HFF-Myc (cell line): ENCODE results near the gene PXN.

Experiments
- DNase-seq: peaks from one replicate; pipeline ENCODE4 v3.0.0-alpha.2; 2011; ENCODE audit warnings: low read depth; ENCODE audit errors: extremely low read depth
- H3K4me3 ChIP-seq: replicated peaks from 2 replicates; pipeline ENCODE4 v1.5.1; 2011; ENCODE audit warnings: low read depth, mild to moderate bottlenecking, control low read depth, low read length
- TF ChIP-seq, protein P1 (sequence below): IDR thresholded peaks from 2 replicates; pipeline ENCODE4 v1.5.1; 2012; ENCODE audit warnings: mild to moderate bottlenecking, low read depth, low read length, control low read depth; ENCODE audit errors: missing control alignments

PXN gene

DNA sequence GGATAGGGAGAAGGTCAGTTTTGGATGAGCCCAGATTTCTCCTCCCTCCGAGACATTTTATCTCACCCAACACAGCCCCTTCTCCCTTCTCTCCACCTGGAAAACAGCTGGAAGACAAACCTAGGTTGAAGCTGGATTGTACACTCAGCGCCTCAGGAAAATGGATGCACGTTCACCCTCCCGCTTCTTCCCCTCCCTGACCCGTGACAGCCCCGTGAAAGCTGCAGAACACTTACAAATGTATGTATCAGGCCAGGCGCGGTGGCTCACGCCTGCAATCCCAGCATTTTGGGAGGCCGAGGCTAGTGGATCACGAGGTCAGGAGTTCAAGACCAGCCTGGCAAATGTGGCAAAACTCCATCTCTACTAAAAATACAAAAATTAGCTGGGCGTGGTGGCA is 22.0 kb upstream of the PXN start:
- TF ChIP-seq, protein P1, sequence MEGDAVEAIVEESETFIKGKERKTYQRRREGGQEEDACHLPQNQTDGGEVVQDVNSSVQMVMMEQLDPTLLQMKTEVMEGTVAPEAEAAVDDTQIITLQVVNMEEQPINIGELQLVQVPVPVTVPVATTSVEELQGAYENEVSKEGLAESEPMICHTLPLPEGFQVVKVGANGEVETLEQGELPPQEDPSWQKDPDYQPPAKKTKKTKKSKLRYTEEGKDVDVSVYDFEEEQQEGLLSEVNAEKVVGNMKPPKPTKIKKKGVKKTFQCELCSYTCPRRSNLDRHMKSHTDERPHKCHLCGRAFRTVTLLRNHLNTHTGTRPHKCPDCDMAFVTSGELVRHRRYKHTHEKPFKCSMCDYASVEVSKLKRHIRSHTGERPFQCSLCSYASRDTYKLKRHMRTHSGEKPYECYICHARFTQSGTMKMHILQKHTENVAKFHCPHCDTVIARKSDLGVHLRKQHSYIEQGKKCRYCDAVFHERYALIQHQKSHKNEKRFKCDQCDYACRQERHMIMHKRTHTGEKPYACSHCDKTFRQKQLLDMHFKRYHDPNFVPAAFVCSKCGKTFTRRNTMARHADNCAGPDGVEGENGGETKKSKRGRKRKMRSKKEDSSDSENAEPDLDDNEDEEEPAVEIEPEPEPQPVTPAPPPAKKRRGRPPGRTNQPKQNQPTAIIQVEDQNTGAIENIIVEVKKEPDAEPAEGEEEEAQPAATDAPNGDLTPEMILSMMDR: no peak
- no peak for DNase-seq
- no peak overlapping the region for H3K4me3 ChIP-seq

DNA sequence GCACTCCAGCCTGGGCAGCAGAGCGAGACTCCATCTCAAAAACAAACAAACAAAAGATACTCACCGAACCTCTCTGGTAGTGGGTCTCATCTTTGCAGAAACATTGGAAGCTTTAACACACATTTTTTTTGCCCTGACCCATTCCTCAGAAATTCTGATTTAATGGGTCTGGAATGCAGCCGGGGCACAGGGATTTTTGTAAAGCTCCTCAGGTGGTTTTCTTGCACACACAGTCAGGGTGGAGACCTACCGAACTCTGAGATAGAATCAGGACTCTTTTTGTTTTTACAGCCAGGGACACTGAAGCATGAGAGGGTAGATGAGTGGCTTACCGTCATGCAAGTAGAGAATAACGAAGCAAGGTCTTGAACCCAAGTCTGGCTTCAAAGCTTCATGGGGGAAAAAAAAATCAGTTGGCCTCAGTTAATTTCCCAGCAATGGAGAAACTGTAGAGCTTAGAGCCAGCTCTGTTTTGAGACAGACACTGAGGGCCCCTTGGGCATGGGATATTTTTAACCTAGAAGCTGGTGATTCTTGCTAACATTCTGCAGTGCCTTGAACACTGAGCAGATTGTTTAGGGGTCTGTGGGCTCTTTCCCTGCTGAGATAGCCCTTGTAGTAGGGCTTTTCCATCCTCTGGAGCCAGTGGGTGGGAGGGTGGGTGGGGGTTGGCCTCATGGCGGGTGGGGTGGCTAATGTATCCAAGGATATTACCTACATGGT is 21.4 kb upstream of the PXN start:
- H3K4me3 ChIP-seq: no peak overlapping the region
- DNase-seq: no peak
- TF ChIP-seq, protein P1: no peak

DNA sequence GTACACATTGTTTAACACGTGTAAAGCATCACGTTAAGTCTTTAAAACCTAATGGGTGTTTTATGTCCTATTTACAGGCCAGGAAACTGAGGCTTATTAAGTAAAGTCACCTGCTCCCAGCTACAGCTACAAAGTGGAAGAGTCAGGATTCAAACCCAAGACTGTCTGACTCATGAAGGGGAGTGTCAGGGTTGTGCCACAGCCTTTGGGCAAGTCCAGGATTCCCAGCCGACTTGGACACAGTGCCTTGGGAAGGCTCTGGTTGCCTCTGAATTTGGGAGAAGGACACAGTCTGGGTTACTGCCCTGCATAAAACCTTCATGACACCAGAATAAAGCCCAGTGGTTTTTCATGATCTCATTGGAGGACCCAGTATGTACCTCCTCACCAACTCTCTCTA is 18.9 kb upstream of the PXN start:
- H3K4me3 ChIP-seq: no peak overlapping the region
- TF ChIP-seq, protein P1: no peak
- DNase-seq: no peak

DNA sequence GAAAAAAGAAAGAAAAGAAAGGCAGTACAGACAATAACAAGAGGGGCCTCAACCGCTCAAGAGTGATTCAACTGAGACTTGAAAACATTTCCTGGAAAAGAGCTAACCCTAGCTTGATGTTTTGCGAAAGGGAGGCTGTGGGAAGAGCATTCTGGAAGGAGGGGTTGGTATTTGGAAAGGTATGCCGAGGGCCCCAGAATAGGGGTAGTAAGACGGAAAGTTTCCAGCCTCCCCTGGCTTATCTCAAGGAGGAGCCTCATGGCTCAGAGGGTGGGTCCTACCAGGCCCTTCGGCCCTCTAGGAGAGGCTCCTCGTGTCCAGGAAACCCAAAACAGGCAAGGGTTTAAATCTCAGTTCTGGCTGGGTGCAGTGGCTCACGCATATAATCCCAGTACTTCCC is 17.8 kb upstream of the PXN start:
- TF ChIP-seq, protein P1: no peak
- H3K4me3 ChIP-seq: no peak overlapping the region
- DNase-seq: no peak

DNA sequence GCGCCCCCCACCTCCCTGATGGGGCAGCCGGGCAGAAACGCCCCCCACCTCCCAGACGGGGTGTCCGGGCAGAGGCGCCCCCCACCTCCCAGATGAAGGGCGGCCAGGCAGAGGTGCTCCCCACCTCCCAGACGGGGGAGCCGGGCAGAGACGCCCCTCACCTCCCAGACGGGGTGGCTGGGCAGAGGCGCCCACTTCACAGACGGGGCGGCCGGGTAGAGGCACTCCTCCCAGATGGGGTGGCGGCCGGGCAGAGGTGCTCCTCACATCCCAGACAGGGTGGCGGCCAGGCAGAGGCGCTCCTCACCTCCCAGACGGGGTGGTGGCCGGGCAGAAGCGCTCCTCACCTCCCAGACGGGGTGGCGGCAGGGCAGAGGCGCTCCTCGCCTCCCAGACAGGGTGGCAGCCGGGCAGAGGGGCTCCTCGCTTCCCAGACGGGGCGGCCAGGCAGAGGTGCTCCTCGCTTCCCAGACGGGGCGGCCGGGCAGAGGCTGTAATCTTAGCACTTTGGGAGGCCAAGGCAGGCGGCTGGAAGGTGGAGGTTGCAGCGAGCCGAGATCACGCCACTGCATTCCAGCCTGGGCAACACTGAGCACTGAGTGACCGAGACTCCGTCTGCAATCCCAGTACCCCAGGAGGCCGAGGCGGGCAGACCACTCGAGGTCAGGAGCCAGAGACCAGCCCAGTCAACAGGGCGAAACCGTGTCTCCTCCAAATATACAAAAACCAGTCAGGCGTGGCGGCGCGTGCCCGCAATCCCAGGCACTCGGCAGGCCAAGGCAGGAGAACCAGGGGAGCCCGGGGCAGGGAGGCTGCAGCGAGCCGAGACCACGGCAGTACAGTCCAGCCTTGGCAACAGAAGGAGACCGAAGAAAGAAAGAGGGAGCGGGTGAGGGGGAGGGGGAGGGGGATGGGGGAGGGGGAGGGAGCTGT is 12.9 kb upstream of the PXN start:
- TF ChIP-seq, protein P1: no peak
- DNase-seq: no peak
- no peak overlapping the region for H3K4me3 ChIP-seq

DNA sequence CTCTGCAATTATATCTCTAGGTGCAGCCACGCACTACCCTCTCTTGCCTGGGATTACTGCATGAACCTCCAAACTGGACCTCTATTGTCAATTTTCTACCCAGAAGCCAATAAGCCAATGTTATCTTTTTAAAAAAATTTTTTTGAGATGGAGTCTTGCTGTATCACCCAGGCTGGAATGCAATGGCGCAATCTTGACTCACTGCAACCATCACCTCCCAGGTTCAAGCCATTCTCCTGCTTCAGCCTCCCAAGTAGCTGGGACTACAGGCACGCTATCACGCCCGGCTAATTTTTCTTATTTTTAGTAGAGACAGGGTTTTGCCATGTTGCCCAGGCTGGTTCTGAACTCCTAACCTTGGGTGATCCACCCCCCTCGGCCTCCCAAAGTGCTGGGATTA is 11.2 kb upstream of the PXN start:
- no peak overlapping the region for H3K4me3 ChIP-seq
- TF ChIP-seq, protein P1: no peak
- no peak for DNase-seq
